GM12878 (cell line): ENCODE data around the gene ARMC8. TPM values are rescaled to one million over a fixed set of nuclear protein-coding genes. Genes with fewer than 3 reads are reported as not detected.

Source experiments
- ATAC-seq: fragments of 200-7000 bp; cut with Tn5 transposase; 3 replicates; pipeline ENCODE4 v1.9.1; 2020; ENCODE audit warnings: mild to moderate bottlenecking, moderate library complexity
- BruUV-seq: library from RNA; stranded (reverse); fragments of 400-500 nt; replicated peaks from 2 replicates; lab custom pipeline; 2021; lab: Mats Ljungman, UMichigan
- CTCF ChIA-PET: fragments of 300-600 bp; sonication (Branson Sonifier 250); formaldehyde crosslinking; extraction: SDS; loops from one replicate; lab custom pipeline; 2021; ENCODE audit warnings: inconsistent platforms; lab: Yijun Ruan, JAX
- POLR2A ChIA-PET: fragments of 350-600 bp; formaldehyde crosslinking; extraction: SDS; loops from one replicate; lab custom pipeline; 2021; ENCODE audit warnings: inconsistent platforms; lab: Charles Lee
- RAD21 ChIA-PET: fragments of 300-600 bp; sonication (Branson Sonifier 250); formaldehyde crosslinking; loops from one replicate; lab custom pipeline; 2023; ENCODE audit warnings: antibody characterized with exemption; ENCODE audit not compliant: unreplicated experiment; lab: Charles Lee
- SMC1A ChIA-PET: fragments of 300-600 bp; sonication (Branson Sonifier 250); formaldehyde crosslinking; loops from one replicate; lab custom pipeline; 2023; ENCODE audit not compliant: unreplicated experiment, uncharacterized antibody; lab: Charles Lee
- DNase-seq: peaks from one replicate; pipeline ENCODE4 v3.0.0-alpha.2; 2011; ENCODE audit warnings: low read depth, low spot score
- FAIRE-seq: peaks from 3 replicates; lab custom pipeline; 2011; peaks lifted over from hg19 to GRCh38; lab: Jason Lieb, UNC
- H2AFZ ChIP-seq: 2 replicates; pipeline ENCODE4 v1.6.0; 2011; ENCODE audit warnings: low read depth, low read length, control low read depth; ENCODE audit not compliant: control insufficient read depth
- H3K27ac ChIP-seq: 2 replicates; pipeline ENCODE4 v1.5.1; 2011; ENCODE audit warnings: control low read depth; ENCODE audit not compliant: control insufficient read depth, insufficient read depth
- H3K27me3 ChIP-seq, 2 experiments: replicated peaks in 1 of 2; 2 replicates each; pipeline versions ENCODE4 v1.6.0 to v1.6.1; 2011; ENCODE audit warnings: low read length in 1 of 2; ENCODE audit not compliant: control insufficient read depth in 2 of 2, insufficient read depth in 2 of 2
- H3K36me3 ChIP-seq, 2 experiments: 2 replicates each; pipeline ENCODE4 v1.5.1; 2011; ENCODE audit warnings: low read length in 1 of 2; ENCODE audit not compliant: control insufficient read depth in 2 of 2, insufficient read depth in 2 of 2
- H3K4me1 ChIP-seq: 2 replicates; pipeline ENCODE4 v1.6.1; 2011; ENCODE audit warnings: mild to moderate bottlenecking, low read length, moderate library complexity, mixed read lengths; ENCODE audit not compliant: control insufficient read depth, insufficient read depth
- H3K4me2 ChIP-seq: 2 replicates; pipeline ENCODE4 v1.6.0; 2011; ENCODE audit warnings: control low read depth; ENCODE audit not compliant: control insufficient read depth, insufficient read depth
- H3K4me3 ChIP-seq: fragments of 200-600 bp; sonication (generic); 2 replicates; pipeline ENCODE4 v1.5.1; 2016
- H3K79me2 ChIP-seq: 2 replicates; pipeline ENCODE4 v1.6.0; 2011; ENCODE audit warnings: low read length; ENCODE audit not compliant: control insufficient read depth, insufficient read depth
- H3K9ac ChIP-seq: 2 replicates; pipeline ENCODE4 v1.8.0; 2011; ENCODE audit warnings: low read length, control low read depth, mixed read lengths; ENCODE audit not compliant: control insufficient read depth, insufficient read depth
- H3K9me3 ChIP-seq: replicated peaks from 3 replicates; pipeline ENCODE4 v1.5.1; 2011; ENCODE audit warnings: mild to moderate bottlenecking, low read length; ENCODE audit not compliant: control insufficient read depth, insufficient read depth
- H4K20me1 ChIP-seq: 2 replicates; pipeline ENCODE4 v1.6.0; 2011; ENCODE audit not compliant: control insufficient read depth, insufficient read depth
- DPF2 ChIP-seq: fragments of 450-650 bp; IDR thresholded peaks from 2 replicates; pipeline ENCODE4 v1.6.1; 2017; ENCODE audit warnings: mild to moderate bottlenecking
- EED ChIP-seq: sonication (generic); IDR thresholded peaks from 2 replicates; pipeline ENCODE4 v1.6.1; 2016; ENCODE audit warnings: antibody characterized with exemption, low read depth
- EZH2 ChIP-seq: IDR thresholded peaks from 2 replicates; pipeline ENCODE4 v1.6.1; 2012; ENCODE audit warnings: low read depth, mild to moderate bottlenecking, control low read depth, inconsistent platforms, low read length, borderline replicate concordance; ENCODE audit not compliant: control insufficient read depth
- FOXM1 ChIP-seq: IDR thresholded peaks from 2 replicates; pipeline ENCODE4 v1.6.1; 2012; ENCODE audit warnings: low read depth, mild to moderate bottlenecking, inconsistent platforms, low read length, moderate library complexity
- PAX8 ChIP-seq: fragments of 450-650 bp; IDR thresholded peaks from 2 replicates; pipeline ENCODE4 v1.6.1; 2017; ENCODE audit warnings: mild to moderate bottlenecking, moderate library complexity
- POLR2A ChIP-seq: IDR thresholded peaks from 2 replicates; pipeline ENCODE4 v1.6.1; 2011; ENCODE audit warnings: low read depth, mild to moderate bottlenecking, low read length
- RB1 ChIP-seq: fragments of 450-650 bp; formaldehyde crosslinking; IDR thresholded peaks from 2 replicates; pipeline ENCODE4 v1.6.1; 2017; ENCODE audit warnings: mild to moderate bottlenecking, borderline replicate concordance
- RUNX3 ChIP-seq: IDR thresholded peaks from 2 replicates; pipeline ENCODE4 v1.6.1; 2012; ENCODE audit warnings: low read length, inconsistent platforms
- SP1 ChIP-seq: IDR thresholded peaks from one replicate; pipeline ENCODE4 v1.6.1; 2011; ENCODE audit warnings: low read depth, low read length
- TCF7 ChIP-seq: IDR thresholded peaks from 2 replicates; pipeline ENCODE4 v1.6.1; 2014; ENCODE audit warnings: antibody characterized with exemption, borderline replicate concordance
- USF2 ChIP-seq: IDR thresholded peaks from 2 replicates; pipeline ENCODE4 v1.6.1; 2011; ENCODE audit warnings: low read depth, low read length, improper control_type of control experiment, borderline replicate concordance
- WGBS: methylation state at CpG from one replicate; pipeline ENCODE4 v1.1.6; 2016; ENCODE audit warnings: low lambda C conversion rate; ENCODE audit not compliant: insufficient replicate concordance, insufficient coverage; ENCODE audit errors: missing lambda C conversion rate; 5-methylcytosine and 5-hydroxymethylcytosine counted together
- in situ Hi-C: fragments of 300-500 bp; cut with MboI; formaldehyde crosslinking; loops from 9 replicates; pipeline ENCODE4 v1.14.3; 2018; ENCODE audit warnings: mixed read lengths
- intact Hi-C: fragments of 100-400 bp; cut with micrococcal nuclease; formaldehyde crosslinking; loops from one replicate; pipeline ENCODE4 v1.14.2; 2022; ENCODE audit not compliant: unreplicated experiment
- polyA plus RNA-seq, 11 experiments: library from polyadenylated mRNA; depleted of rRNA in 4 of 11; unstranded in 6 of 11; stranded (reverse) in 5 of 11; fragments of >200 nt; fragmentation: Nextera tagmentation in 4 of 11; fragmentation: Illumina TruSeq in 1 of 11; extraction: Ambion mirVana in 4 of 11; extraction: Trizol in 1 of 11; gene quantifications; 1 replicate in 1 of 11; 2 replicates in 10 of 11; pipeline versions ENCODE4 v1.2.1 to v1.2.3, GENCODE V29; 2011 to 2016; ENCODE audit warnings: inconsistent platforms in 2 of 11, missing spikeins in 2 of 11, low read depth in 1 of 11
- total RNA-seq, 4 experiments: library from RNA; depleted of rRNA in 3 of 4; stranded (reverse); fragments of >200 nt in 3 of 4; fragmentation: Illumina TruSeq in 1 of 4; extraction: Trizol in 1 of 4; gene quantifications; 2 replicates each; pipeline versions ENCODE4 v1.2.1 to v1.2.3, GENCODE V29; 2013 to 2021

The ARMC8 gene
- total and polyA plus RNA-seq, 10 of the 15 experiments (the other 5 are each of a cell fraction or from before 2014, with no cell fraction given), result 29.8 to 93.4 (median 45.3) TPM

GRCh38 chr3:138213398-138214085 lies 26.4 kb downstream of the ARMC8 start:
- H3K27me3 ChIP-seq, result no peaks in the 10 kb centered on the region
- no peaks in the 10 kb centered on the region for H3K9me3 ChIP-seq
- ChIA-PET CTCF (interaction anchor here (0.9 to 1.0 kb wide), 2 partner anchors 9 to 31 kb away, joined by 3 read pairs; no protein-coding TSS in a partner anchor), SMC1A (interaction anchor here (0.6 to 1.1 kb wide), 2 partner anchors 44 to 57 kb away, joined by 3 to 5 read pairs; no protein-coding TSS in a partner anchor), RAD21 (no interaction called here), POLR2A (no interaction called here)
- 85% methylated on average over 7 of the region's 7 CpGs for WGBS
- BruUV-seq, result no TSS peak
- H3K36me3 ChIP-seq, result peaks cover 0 to 3% of the 10 kb centered on the region in 2 experiments; a peak in 2 of 4 replicates
- no peak for FAIRE-seq
- no peak overlapping the region for H3K9ac ChIP-seq
- H3K79me2 ChIP-seq, result no peaks in the 10 kb centered on the region; the same call in none of the 2 replicates
- ATAC-seq, result no peak
- intact Hi-C loops (no loop called here), in situ Hi-C loops (no loop called here)
- no peak for TF ChIP-seq EZH2
- no peak for TF ChIP-seq RUNX3
- no peak for TF ChIP-seq POLR2A
- no peak for TF ChIP-seq EED
- no peak for TF ChIP-seq FOXM1
- TF ChIP-seq SP1, result no peak
- TF ChIP-seq PAX8, result no peak
- TF ChIP-seq DPF2, result no peak
- TF ChIP-seq USF2, result no peak
- no peak for TF ChIP-seq RB1
- TF ChIP-seq TCF7, result no peak
- no peak overlapping the region for H3K27ac ChIP-seq
- no peak for DNase-seq
- no peaks in the 10 kb centered on the region for H3K4me1 ChIP-seq
- H3K4me3 ChIP-seq, result no peak overlapping the region
- H2AFZ ChIP-seq, result no peak overlapping the region
- no peaks in the 10 kb centered on the region for H4K20me1 ChIP-seq
- H3K4me2 ChIP-seq, result no peak overlapping the region
